ENCODE measurements around the gene MRPS27.
"Not testable (repeated sequence)": the region's sequence is repeated elsewhere in the genome, so short reads cannot be mapped to it uniquely, and the experiment has no call there.

MRPS27 gene

GRCh38 chr5:72171181-72171580, 148.9 kb downstream of the MRPS27 start:
- not testable (repeated sequence) for DNase-seq (ENCODE audit: low read depth in 2 of 2)

GRCh38 chr5:72170101-72170500, 149.9 kb downstream of the MRPS27 start:
- no peak for DNase-seq (ENCODE audit: low read depth in 2 of 2)
